GM12801 (cell line): ENCODE results near the gene GSTT4.
"Not testable (repeated sequence)": the region's sequence is repeated elsewhere in the genome, so short reads cannot be mapped to it uniquely, and the experiment has no call there.

Source experiments
- TF ChIP-seq, protein P1 (sequence below): IDR thresholded peaks from one replicate; pipeline ENCODE4 v1.5.1; 2011; ENCODE audit warnings: control low read depth; ENCODE audit not compliant: insufficient read length; ENCODE audit errors: extremely low read depth

Gene GSTT4

DNA sequence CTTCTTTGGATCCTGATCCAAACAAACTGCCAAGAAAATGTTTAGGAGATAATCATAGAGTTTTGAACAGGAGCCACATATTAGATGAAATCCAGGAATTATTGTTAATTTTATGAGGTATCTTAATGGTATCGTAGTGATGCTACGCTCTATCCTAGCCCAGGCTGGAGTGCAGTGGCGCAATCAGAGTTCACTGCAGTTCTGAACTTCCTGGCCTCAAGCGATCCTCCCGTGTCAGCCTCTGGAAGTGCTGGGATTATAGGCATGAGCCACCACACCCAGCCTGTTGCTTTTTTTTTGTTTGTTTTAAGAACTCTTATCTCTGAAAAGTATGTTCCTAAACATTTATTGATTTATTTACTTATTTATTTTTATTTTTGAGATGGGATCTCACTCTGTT, 2.4 kb downstream of the GSTT4 start:
- TF ChIP-seq, protein P1, sequence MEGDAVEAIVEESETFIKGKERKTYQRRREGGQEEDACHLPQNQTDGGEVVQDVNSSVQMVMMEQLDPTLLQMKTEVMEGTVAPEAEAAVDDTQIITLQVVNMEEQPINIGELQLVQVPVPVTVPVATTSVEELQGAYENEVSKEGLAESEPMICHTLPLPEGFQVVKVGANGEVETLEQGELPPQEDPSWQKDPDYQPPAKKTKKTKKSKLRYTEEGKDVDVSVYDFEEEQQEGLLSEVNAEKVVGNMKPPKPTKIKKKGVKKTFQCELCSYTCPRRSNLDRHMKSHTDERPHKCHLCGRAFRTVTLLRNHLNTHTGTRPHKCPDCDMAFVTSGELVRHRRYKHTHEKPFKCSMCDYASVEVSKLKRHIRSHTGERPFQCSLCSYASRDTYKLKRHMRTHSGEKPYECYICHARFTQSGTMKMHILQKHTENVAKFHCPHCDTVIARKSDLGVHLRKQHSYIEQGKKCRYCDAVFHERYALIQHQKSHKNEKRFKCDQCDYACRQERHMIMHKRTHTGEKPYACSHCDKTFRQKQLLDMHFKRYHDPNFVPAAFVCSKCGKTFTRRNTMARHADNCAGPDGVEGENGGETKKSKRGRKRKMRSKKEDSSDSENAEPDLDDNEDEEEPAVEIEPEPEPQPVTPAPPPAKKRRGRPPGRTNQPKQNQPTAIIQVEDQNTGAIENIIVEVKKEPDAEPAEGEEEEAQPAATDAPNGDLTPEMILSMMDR, result no peak

DNA sequence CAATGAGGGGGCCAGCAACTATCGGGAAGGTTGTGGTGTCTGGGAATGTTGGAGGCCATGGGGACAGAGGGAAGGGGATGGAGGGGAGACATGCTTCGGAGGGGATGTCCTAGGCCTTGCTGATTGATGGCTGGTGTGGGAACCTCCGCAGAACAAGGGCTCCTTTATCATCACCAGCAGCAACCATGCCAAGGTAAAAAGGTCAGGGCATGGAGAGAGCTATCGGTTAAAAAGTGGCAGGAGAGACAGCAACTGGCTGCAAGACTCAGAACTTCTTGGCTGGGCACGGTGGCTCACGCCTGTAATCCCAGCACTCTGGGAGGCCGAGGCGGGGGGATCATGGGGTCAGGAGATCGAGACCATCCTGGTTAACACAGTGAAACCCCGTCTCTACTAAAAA, 3.0 kb downstream of the GSTT4 start:
- TF ChIP-seq, protein P1, result no peak

DNA sequence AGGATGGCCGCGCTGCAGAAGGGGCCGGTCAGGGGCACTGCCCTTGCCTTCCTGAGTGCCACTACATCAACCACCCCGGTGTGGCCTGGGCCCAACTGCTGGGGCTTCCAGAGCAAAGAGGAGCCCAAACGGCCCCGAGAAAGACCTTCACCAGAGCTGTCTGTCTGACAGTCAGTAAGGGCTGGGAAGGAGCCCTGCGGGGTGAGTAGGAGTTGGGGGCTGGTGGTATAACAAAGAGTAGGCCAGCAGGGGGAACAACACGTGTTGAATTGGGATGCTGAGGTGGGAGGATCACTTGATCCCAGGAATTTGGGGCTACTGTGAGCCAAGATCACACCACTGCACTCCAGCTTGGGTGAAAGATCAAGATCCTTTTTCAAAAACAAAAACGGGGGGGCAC, 3.9 kb downstream of the GSTT4 start:
- TF ChIP-seq, protein P1, result no peak

- TF ChIP-seq, protein P1, result no peak
These were observed 8.2 kb downstream of the GSTT4 start for GRCh38 chr22:23997092-23997491.

GRCh38 chr22:23984430-23984829, 20.8 kb downstream of the GSTT4 start:
- TF ChIP-seq, protein P1, result no peak

GRCh38 chr22:23979557-23980240, 25.6 kb downstream of the GSTT4 start, which contains the start of gene GSTT2:
GSTT2 (plus strand) TSS chr22:23980134.
- TF ChIP-seq, protein P1, result not testable (repeated sequence)

GRCh38 chr22:23974345-23974744, 30.9 kb downstream of the GSTT4 start, which contains the start of gene DDT:
DDT (minus strand) TSS chr22:23974441; CDS start chr22:23974414, 27 bp downstream.
- TF ChIP-seq, protein P1, result not testable (repeated sequence)
